PC-3 (cell line): ENCODE measurements around the gene RPL36. TPM values are rescaled to one million over a fixed set of nuclear protein-coding genes. Genes with fewer than 3 reads are reported as not detected.

Experiments
- ATAC-seq: fragments of 200-7000 bp; cut with Tn5 transposase; 2 replicates; pipeline ENCODE4 v1.9.1; 2020; ENCODE audit warnings: mild to moderate bottlenecking, moderate library complexity
- BruUV-seq: library from RNA; stranded (reverse); fragments of 400-500 nt; replicated peaks from 2 replicates; lab custom pipeline; 2021; lab: Mats Ljungman, UMichigan
- CTCF ChIA-PET: fragments of 300-600 bp; sonication (Branson Sonifier 250); formaldehyde crosslinking; loops from one replicate; lab custom pipeline; 2022; ENCODE audit warnings: antibody characterized with exemption; lab: Charles Lee
- POLR2A ChIA-PET: fragments of 300-600 bp; sonication (Branson Sonifier 250); formaldehyde crosslinking; loops from one replicate; lab custom pipeline; 2022; ENCODE audit warnings: antibody characterized with exemption; ENCODE audit not compliant: unreplicated experiment; lab: Charles Lee
- DNase-seq: peaks from one replicate; pipeline ENCODE4 v3.0.0-alpha.2; 2015
- H2AFZ ChIP-seq: fragments of 300-600 bp; sonication (generic); 2 replicates; pipeline ENCODE4 v1.6.0; 2016; ENCODE audit warnings: antibody characterized with exemption, low read length
- H3F3A ChIP-seq: fragments of 300-600 bp; sonication (generic); one replicate; pipeline ENCODE4 v1.6.0; 2017; ENCODE audit warnings: antibody characterized with exemption, low read length, control low read depth, mild to moderate bottlenecking; ENCODE audit not compliant: unreplicated experiment
- H3K27ac ChIP-seq: fragments of 300-600 bp; sonication (generic); 2 replicates; pipeline ENCODE4 v1.5.1; 2016; ENCODE audit warnings: mild to moderate bottlenecking, low read length
- H3K27me3 ChIP-seq: fragments of 300-600 bp; sonication (generic); 2 replicates; pipeline ENCODE4 v1.6.1; 2016; ENCODE audit warnings: low read length, mixed read lengths
- H3K36me3 ChIP-seq: fragments of 300-600 bp; sonication (generic); 2 replicates; pipeline ENCODE4 v1.6.1; 2016; ENCODE audit warnings: low read depth, mixed run types, low read length, mixed read lengths
- H3K4me1 ChIP-seq: fragments of 300-600 bp; sonication (generic); 2 replicates; pipeline ENCODE4 v1.5.1; 2016; ENCODE audit warnings: low read length; ENCODE audit not compliant: insufficient read depth
- H3K4me2 ChIP-seq: fragments of 300-600 bp; sonication (generic); 2 replicates; pipeline ENCODE4 v1.6.0; 2016; ENCODE audit warnings: low read length
- H3K4me3 ChIP-seq: fragments of 300-600 bp; sonication (generic); 2 replicates; pipeline ENCODE4 v1.5.1; 2016; ENCODE audit warnings: mild to moderate bottlenecking, low read length, mixed read lengths
- H3K79me2 ChIP-seq: fragments of 300-600 bp; sonication (generic); 2 replicates; pipeline ENCODE4 v1.6.1; 2017; ENCODE audit warnings: low read length, mixed read lengths
- H3K9ac ChIP-seq: fragments of 300-600 bp; sonication (generic); 2 replicates; pipeline ENCODE4 v1.6.0; 2016; ENCODE audit warnings: mild to moderate bottlenecking, low read length
- H3K9me2 ChIP-seq: fragments of 300-600 bp; sonication (generic); replicated peaks from 2 replicates; pipeline ENCODE4 v1.6.1; 2016; ENCODE audit warnings: mixed run types, low read length, mixed read lengths
- H3K9me3 ChIP-seq: fragments of 300-600 bp; sonication (generic); 2 replicates; pipeline ENCODE4 v1.6.1; 2016; ENCODE audit warnings: low read length, mixed read lengths
- H4K20me1 ChIP-seq: fragments of 300-600 bp; sonication (generic); 2 replicates; pipeline ENCODE4 v1.6.1; 2016; ENCODE audit warnings: low read length, mixed read lengths
- CTCF ChIP-seq: fragments of 300-600 bp; sonication (generic); conservative IDR thresholded peaks from 2 replicates; pipeline ENCODE4 v1.5.1; 2017; ENCODE audit warnings: antibody characterized with exemption, low read depth, mild to moderate bottlenecking, low read length
- EZH2 ChIP-seq: fragments of 300-600 bp; sonication (generic); IDR thresholded peaks from one replicate; pipeline ENCODE4 v1.6.1; 2017; ENCODE audit warnings: antibody characterized with exemption, mild to moderate bottlenecking, low read length; ENCODE audit not compliant: unreplicated experiment
- EZH2phosphoT487 ChIP-seq: fragments of 300-600 bp; sonication (generic); IDR thresholded peaks from 2 replicates; pipeline ENCODE4 v1.6.1; 2018; ENCODE audit warnings: mild to moderate bottlenecking, antibody characterized with exemption, low read length, borderline replicate concordance
- intact Hi-C: fragments of 100-400 bp; cut with micrococcal nuclease; formaldehyde crosslinking; loops from 2 replicates; pipeline ENCODE4 v1.9.0; 2023
- total RNA-seq: library from RNA; depleted of rRNA; stranded (reverse); fragments of >200 nt; gene quantifications from 2 replicates; pipeline ENCODE4 v1.2.3, GENCODE V29; 2014

Gene RPL36
- total RNA-seq, 1 experiment from 2014 or later: 2,470 TPM

- Histone ChIP-seq H4K20me1 (no peaks in the 10 kb centered on the region), H3K9ac (peak overlapping the region; percentile 88), H3K4me1 (peaks cover 8% of the 10 kb centered on the region; the same call in 1 of the 2 replicates), H2AFZ (peak overlapping the region; percentile 74), H3K9me2 (no peaks in the 10 kb centered on the region), H3K36me3 (no peaks in the 10 kb centered on the region), H3K9me3 (no peaks in the 10 kb centered on the region), H3K4me2 (peak overlapping the region; percentile 92), H3F3A (no peaks in the 10 kb centered on the region), H3K27me3 (no peaks in the 10 kb centered on the region), H3K27ac (peak overlapping the region; percentile 32), H3K4me3 (peak overlapping the region; percentile 79), H3K79me2 (peaks cover 13% of the 10 kb centered on the region)
- intact Hi-C loops: loop anchor here (10.0 kb wide), 2 partner anchors 115 to 1855 kb away; partner anchors contain the start of genes DUS3L and PNPLA6
- TF ChIP-seq CTCF (no peak), EZH2 (no peak), EZH2phosphoT487 (no peak)
- ATAC-seq: no peak
- ChIA-PET POLR2A (no interaction called here), CTCF (no interaction called here)
- no peak for DNase-seq
- no TSS peak for BruUV-seq
Observed at GRCh38 chr19:5679289-5680083, 10.6 kb upstream of the RPL36 start.

- no peak for DNase-seq
- intact Hi-C loops: loop anchor here (10.0 kb wide), 2 partner anchors 115 to 1855 kb away; partner anchors contain the start of genes DUS3L and PNPLA6
Observed at GRCh38 chr19:5680084-5680436, 10.0 kb upstream of the RPL36 start.

More at GRCh38 chr19:5680084-5680436, 10.0 kb upstream of the RPL36 start:
- Histone ChIP-seq H3K4me3 (peak overlapping the region; percentile 79), H3F3A (no peaks in the 10 kb centered on the region), H2AFZ (peak overlapping the region; percentile 74), H3K79me2 (peaks cover 13% of the 10 kb centered on the region), H3K27ac (peak overlapping the region; percentile 32), H3K36me3 (no peaks in the 10 kb centered on the region), H3K27me3 (no peaks in the 10 kb centered on the region), H3K9me2 (no peaks in the 10 kb centered on the region), H3K4me1 (peaks cover 8% of the 10 kb centered on the region; the same call in 1 of the 2 replicates), H4K20me1 (no peaks in the 10 kb centered on the region), H3K9ac (peak overlapping the region; percentile 88), H3K9me3 (no peaks in the 10 kb centered on the region), H3K4me2 (peak overlapping the region; percentile 92)
- ATAC-seq: peak; percentile 9
- POLR2A ChIA-PET: no interaction called here
- TF ChIP-seq EZH2phosphoT487: no peak
- TF ChIP-seq EZH2: no peak
- TF ChIP-seq CTCF: no peak
- BruUV-seq: TSS peak; percentile 75
- CTCF ChIA-PET: no interaction called here
